ENCODE results near the gene PLXNC1.

The PLXNC1 gene

GRCh38 chr12:94183708-94184379, 35.5 kb downstream of the PLXNC1 start:
- Histone ChIP-seq H3K4me3 (replicated peaks; ENCODE audit: insufficient read depth, low read length) (no peak overlapping the region), H3K27ac (replicated peaks) (no peak overlapping the region), H3K27me3 (ENCODE audit: insufficient read depth, poor library complexity, severe bottlenecking) (no peaks in the 10 kb centered on the region)
- DNase-seq (ENCODE audit: low read depth in 1 of 2, low spot score in 1 of 2) = no peak
- TF ChIP-seq GABPA (IDR thresholded peaks at IDR 0.05; ENCODE audit: low read depth) = no peak
- no peak for TF ChIP-seq POLR2AphosphoS5 (IDR thresholded peaks at IDR 0.05; ENCODE audit: low read depth)
- no peak for TF ChIP-seq REST (IDR thresholded peaks at IDR 0.05; ENCODE audit: insufficient replicate concordance, low read depth)
- no peak for TF ChIP-seq SPI1 (IDR thresholded peaks at IDR 0.05; ENCODE audit: borderline replicate concordance, low read depth)
- no peak for TF ChIP-seq CTCF (IDR thresholded peaks at IDR 0.05; ENCODE audit: insufficient read depth, low read length)

GRCh38 chr12:94184995-94185719, 36.8 kb downstream of the PLXNC1 start:
- TF ChIP-seq REST (IDR thresholded peaks at IDR 0.05; ENCODE audit: insufficient replicate concordance, low read depth) (no peak), SPI1 (IDR thresholded peaks at IDR 0.05; ENCODE audit: borderline replicate concordance, low read depth) (no peak), POLR2AphosphoS5 (IDR thresholded peaks at IDR 0.05; ENCODE audit: low read depth) (no peak), GABPA (IDR thresholded peaks at IDR 0.05; ENCODE audit: low read depth) (no peak), CTCF (IDR thresholded peaks at IDR 0.05; ENCODE audit: insufficient read depth, low read length) (no peak)
- no peak overlapping the region for H3K4me3 ChIP-seq (replicated peaks; ENCODE audit: insufficient read depth, low read length)
- no peak for DNase-seq (ENCODE audit: low read depth in 1 of 2, low spot score in 1 of 2)

GRCh38 chr12:94185801-94186200, 37.4 kb downstream of the PLXNC1 start:
- no peaks in the 10 kb centered on the region for H3K27me3 ChIP-seq (ENCODE audit: insufficient read depth, poor library complexity, severe bottlenecking)
- H3K4me3 ChIP-seq (replicated peaks; ENCODE audit: insufficient read depth, low read length) = no peak overlapping the region
- TF ChIP-seq POLR2AphosphoS5 (IDR thresholded peaks at IDR 0.05; ENCODE audit: low read depth) (no peak), GABPA (IDR thresholded peaks at IDR 0.05; ENCODE audit: low read depth) (no peak), REST (IDR thresholded peaks at IDR 0.05; ENCODE audit: insufficient replicate concordance, low read depth) (no peak), CTCF (IDR thresholded peaks at IDR 0.05; ENCODE audit: insufficient read depth, low read length) (no peak), SPI1 (IDR thresholded peaks at IDR 0.05; ENCODE audit: borderline replicate concordance, low read depth) (no peak)
- no peak for DNase-seq (ENCODE audit: low read depth in 1 of 2, low spot score in 1 of 2)
- no peak overlapping the region for H3K27ac ChIP-seq (replicated peaks)

More at GRCh38 chr12:94184995-94185719, 36.8 kb downstream of the PLXNC1 start:
- no peak overlapping the region for H3K27ac ChIP-seq (replicated peaks)
- H3K27me3 ChIP-seq (ENCODE audit: insufficient read depth, poor library complexity, severe bottlenecking) = no peaks in the 10 kb centered on the region

All from HL-60 (cell line).